GM19324 (cell line): Measurements from ENCODE around the gene CHMP4A.
A peak's percentile ranks its signal among the peaks of the same experiment; 100 is the strongest.
"Not testable (repeated sequence)": the region's sequence is repeated elsewhere in the genome, so short reads cannot be mapped to it uniquely, and the experiment has no call there.

Experiments
- ATAC-seq: cut with Tn5 transposase; IDR thresholded peaks from one replicate; pipeline ENCODE4 v1.9.1; 2021; ENCODE audit warnings: mild to moderate bottlenecking, moderate library complexity; ENCODE audit not compliant: unreplicated experiment, low FRiP score

Gene CHMP4A

DNA sequence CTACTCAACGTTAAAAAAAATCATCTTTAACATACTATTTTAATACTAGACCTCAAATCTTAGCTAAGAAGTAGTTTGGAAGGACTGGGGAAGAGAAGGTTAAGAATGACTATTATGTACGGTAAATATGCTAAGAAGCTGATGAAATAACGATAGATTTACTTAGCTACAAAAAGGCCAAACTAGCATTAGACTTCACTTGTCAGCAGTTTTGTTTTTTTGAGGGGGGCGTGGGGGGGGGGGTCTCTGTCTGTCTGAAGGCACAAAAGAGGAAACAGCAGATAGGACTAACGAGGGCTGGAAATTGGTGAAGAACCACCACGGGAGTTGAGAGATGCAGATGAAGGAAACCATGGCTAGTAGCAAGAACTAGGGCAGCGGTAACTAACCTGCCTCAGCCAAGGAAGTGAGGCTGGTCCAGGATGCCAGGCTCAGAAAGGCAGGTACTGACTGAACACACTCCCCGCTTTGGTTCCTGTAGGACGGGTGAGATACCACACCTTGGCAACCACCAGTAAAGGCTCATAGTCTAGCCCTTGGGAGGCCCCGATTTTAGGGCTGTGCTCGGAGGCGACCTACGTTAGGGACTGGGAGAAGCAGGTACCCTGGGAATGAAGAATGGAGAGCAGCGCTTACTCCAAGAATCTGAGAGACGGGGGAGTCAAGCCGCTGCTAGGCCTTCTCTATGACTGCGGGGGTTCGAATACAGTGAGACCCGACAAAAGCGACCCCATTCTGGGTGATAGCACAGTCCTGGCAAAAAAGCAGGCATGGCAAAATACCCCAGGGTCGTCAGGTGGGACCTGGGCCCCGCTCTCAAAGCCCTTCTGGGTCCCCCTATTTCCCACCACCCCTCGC, 18.2 kb upstream of the CHMP4A start:
- no peak for ATAC-seq

DNA sequence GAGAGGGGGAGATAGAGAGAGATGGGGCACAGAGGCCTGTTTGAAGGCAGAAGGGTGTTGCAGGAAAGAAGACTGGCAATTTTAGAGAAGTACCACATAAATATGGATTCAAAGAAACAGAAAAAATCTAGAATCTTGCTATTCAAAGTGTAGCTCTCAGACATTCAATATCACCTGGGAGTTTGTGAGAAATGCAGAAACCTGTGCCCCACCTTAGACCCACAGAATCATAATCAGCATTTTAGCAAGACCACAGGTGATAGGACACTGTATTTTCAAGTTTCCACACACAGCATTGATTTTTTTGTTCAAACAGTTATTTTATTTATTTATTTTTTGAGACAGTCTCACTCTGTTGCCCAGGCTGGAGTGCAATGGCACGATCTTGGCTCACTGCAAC, 15.6 kb upstream of the CHMP4A start:
- ATAC-seq = no peak

DNA sequence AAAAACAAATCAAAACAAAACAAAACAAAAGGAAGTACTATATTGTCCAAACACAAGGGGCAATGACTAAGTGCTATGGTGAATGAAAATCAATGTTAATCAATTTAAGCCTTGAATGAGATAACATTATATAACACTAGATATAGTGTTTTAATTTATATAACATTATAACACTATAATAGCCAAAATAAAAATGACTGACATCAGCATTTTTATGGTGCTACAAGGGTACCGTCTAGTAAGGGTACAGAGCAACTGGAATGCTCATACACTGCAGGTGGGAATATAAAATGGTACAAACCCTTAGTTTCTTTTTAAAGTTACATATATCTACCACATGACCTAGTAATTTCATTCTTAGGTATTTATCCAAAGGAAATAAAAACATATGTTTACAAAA, 13.2 kb upstream of the CHMP4A start:
- ATAC-seq = no peak

DNA sequence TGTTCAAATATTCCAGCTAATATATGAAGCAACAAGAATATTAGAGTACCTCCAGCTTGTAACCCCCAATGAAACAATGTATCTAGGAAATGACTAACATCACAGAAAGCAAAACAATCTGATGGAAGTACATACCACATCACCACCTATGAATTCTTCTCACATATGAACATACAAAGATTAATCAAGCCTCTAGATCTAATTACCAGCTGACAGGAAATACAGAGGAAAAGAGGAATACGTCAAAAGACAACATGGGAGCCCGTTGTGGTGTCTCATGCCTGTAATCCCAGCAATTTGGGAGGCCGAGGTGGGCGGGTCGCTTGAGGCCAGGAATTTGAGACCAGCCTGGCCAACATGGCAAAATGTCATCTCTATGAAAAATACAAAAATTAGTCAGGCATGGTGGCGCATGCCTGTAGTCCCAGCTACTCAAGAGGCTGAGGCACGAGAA, 11.4 kb upstream of the CHMP4A start:
- no peak for ATAC-seq

DNA sequence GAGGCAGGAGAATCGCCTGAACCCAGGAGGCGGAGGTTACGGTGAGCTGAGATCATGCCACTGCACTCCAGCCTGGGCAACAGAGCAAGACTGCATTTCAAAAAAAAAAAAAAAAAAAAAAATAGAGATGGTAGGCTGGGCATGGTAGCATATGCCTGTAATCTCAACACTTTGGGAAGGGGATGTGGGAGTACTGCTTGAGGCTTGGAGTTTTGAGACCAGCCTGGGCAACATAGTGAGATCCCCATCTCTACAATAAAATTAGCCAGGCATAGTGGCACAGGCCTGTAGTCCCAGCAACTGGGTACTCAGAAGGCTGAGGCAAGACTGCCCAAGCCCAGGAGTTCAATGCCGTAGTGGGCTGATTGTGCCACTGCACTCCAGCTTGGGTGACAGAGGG, 9.7 kb upstream of the CHMP4A start:
- not testable (repeated sequence) for ATAC-seq

DNA sequence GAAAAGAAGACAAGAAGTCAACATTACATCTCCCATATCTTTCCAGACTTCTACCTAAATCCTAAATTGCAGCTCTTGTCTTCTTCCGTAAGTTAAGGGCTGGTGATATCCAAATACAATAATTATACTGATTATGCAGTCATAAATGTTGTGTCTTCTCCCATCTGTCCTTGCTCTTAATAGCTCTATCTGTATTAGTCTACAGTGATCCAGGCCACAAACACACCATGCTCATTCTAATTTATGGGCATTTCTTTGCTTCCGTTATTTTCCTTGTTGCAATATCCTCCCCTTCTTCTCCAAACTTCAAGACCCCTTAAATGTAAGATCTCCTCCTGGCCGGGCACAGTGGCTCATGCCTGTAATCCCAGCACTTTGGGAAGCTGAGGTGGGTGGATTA, 6.2 kb upstream of the CHMP4A start:
- no peak for ATAC-seq

DNA sequence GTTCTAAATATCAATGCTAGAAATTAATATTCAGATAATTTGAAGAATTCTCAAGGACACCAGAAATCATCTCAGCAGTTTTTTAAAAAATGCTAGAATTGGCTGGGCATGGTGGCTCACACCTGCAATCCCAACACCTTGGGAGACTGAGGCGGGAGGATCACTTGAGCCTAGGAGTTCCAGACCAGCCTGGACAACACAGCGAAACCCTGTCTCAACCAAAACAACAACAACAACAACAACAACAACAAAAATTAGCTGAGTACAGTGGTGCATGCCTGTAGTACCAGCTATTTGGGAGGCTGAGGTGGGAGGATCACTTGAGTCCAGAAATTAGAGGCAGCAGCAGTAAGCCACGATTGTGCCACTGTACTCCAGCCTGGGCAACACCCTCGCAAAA, 5.8 kb upstream of the CHMP4A start:
- no peak for ATAC-seq

DNA sequence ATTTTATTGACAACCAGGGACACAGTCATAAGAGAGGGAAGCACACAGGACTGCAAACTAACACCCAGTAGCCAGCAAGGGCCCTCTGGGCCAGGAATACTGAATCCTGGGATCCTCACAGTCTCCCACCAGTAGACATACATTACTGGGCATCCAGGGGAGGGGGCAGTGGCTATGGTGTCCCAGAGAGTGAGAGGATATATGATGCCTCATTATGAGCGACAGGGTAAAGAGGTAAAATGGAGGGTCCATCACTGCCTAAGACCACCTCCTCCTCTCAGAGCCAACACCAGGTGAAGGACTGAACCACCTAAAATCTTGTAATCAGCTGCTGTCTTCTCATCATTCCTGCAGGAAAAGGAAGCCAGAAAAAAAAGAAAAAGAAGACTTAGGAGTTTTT, 3.6 kb upstream of the CHMP4A start:
- ATAC-seq = not testable (repeated sequence)

DNA sequence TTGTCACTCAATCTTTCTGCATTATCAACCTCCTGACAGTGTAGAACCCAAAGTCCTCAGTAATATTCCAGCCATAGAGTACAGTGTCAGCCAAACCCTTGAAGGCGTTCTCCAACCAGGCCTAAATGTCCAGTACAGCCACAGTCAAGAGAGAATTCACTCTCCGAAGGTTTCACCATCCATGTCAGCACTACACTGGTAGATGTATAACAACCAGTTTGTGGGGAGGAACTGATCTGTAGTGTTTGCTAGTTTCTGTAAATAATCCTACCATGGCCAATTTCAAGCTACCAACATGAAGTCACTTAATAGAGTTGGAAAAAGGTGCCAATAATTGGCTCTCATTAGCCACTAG, 3.0 kb upstream of the CHMP4A start:
- no peak for ATAC-seq

DNA sequence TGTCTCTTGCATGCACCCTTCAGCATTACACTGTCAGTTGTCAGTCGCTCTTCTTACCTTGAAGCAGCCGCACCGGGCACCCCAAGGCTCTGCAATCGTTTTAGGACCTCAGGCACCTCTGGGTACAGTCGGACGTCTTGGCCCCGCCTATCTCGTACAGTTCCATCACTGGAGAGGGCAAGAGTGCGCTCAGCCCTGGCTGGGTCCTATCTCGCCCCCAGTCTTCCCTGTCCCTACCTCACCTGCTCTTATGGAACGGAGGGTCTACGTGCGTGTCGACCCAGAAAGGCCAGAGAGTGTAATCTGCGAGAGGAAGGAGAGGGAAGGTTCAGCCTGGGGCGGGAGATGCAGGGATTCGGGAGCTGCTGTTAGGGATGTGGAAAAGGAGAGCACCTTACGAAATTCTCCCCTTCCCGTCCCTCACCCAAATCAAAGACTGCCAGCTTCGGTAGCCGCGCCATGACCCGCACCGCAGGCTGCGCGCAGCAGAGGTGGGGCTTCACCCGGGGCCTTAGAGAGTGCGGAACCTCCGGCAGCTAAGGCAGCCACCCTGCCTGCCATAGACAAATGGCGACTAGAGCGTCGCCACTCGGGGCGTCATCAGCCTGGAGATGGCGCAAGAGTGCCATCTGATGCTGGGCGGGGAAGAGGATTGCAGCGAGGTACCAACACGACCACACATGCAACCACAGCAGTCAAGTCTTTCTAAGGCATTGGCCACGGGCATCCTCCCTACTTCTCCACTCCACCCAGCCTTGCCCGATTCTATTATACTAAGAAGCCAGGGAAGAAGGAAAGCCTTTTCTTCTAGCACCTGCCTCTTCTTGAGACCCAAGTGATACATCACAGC, 2.4 kb upstream of the CHMP4A start, which contains the start of gene MDP1:
MDP1 (minus strand) TSS at position 572 of the 850 bp plus-strand sequence; CDS start at position 461, 111 bp downstream.
- ATAC-seq = peak; percentile 58

DNA sequence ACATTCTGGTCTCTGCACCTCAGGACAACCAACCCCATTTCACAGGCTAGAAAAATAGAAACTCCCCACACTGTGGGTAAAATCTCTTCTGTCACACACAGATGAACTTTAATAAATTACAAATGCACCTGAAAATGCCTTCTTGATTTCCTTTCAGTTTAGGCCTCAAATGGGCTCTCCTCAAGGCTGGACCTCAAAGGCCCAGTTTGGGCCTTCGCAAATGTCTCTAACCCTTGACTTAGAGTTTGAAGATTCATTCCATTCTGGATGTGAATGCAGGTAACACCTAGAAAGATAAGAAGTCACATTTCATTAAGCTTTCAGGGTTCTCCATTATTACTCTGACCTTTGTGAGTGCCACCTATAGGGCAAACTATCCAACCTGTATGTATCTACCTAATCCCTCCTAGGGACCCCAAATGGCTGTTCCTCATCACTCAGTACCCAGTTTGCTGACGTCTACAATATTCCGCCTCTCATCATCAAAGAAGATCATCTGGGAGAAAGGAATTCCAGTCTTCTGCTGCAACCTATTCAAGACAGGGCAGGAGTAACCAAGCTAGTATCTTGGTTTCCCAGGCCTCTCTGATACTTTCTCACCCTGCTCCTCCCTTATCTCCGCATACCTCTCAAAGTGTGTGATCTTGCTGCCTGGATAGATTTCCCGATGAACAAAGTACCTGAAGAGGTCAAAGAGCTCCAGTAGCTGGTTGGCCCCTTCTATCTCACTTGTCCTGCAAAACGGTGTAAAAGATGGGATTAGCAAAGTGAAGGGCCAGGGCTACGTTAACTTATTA, 776 bp upstream of the CHMP4A start:
- ATAC-seq = no peak

DNA sequence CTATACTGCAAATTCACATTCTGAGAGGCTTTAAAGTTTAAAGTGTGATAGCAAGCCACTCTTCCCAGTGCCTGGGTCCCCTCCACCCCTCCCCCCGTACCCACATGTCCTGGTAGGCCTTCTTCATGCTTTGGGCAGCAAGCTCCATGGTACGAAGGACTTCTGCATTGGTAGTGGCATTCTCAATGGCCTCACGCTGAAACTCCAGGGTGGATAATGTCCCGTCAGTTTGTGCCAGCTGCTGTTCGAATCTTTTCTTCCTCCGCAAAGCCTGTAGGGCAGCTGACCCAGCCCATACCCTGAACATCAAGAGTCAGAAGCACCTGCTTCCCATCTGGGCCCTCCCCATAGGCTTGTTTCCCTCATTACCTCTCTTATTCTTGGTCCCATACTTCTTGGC, 2.0 kb downstream of the CHMP4A start:
- no peak for ATAC-seq

DNA sequence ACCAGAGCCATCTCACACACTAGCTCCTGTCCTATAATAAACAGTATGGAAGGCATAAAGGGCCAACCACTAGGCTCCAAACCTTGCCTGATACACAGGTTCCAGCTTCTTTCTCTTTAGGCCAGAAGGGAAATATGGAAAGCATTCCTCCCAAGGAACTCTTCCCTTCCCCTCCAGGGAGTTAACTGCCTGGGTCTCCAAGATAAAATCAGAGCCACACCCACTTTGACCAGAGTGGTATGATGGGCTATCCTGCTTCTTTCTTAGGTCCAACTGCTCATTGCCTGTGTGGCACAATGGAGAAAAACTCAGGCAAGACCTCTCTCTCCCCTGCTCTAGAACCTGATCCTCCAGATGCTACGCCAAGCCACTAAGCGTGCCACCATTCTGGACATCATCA, 5.7 kb downstream of the CHMP4A start:
- ATAC-seq = no peak

DNA sequence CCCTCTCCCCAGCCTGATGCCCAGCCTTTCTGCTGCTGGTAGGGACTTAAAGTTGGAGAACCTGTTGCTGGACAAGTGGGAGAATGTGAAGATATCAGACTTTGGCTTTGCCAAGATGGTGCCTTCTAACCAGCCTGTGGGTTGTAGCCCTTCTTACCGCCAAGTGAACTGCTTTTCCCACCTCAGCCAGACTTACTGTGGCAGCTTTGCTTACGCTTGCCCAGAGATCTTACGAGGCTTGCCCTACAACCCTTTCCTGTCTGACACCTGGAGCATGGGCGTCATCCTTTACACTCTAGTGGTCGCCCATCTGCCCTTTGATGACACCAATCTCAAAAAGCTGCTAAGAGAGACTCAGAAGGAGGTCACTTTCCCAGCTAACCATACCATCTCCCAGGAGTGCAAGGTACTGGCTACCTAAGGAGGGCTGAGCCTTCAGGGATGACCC, 6.2 kb downstream of the CHMP4A start:
- ATAC-seq = no peak

DNA sequence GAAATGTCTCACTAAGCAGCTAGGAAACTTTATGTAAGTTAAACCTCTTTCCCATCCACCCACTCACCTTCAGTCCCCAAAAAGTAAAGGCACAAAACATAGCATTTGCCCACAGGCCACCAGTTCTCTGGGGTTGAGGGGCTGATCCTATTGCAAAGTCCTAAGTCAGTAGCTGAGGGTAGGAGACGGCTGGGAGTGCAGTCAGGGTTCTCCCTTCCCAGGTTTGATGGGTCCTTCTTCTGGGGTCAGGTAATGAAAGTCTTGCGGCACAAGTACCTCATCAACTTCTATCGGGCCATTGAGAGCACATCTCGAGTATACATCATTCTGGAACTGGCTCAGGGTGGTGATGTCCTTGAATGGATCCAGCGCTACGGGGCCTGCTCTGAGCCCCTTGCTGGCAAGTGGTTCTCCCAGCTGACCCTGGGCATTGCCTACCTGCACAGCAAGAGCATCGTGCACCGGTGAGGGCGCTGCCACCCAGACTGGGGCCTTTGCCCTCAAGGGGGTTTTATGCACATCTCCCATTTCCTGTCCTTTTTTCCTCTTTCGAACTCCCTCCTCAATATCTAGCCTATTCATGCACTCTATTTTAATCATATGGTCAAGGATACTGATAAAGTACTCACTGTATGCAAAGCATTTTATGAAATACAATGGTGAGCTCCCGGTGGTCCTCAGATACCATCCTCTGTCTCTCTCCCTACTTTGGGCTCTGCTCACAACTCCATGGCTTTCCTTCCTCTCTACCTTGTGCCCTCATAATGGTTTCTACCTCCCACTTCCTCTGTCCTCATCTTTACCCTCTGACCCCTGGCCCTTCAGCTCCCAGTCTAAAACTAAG, 6.8 kb downstream of the CHMP4A start:
- no peak for ATAC-seq

DNA sequence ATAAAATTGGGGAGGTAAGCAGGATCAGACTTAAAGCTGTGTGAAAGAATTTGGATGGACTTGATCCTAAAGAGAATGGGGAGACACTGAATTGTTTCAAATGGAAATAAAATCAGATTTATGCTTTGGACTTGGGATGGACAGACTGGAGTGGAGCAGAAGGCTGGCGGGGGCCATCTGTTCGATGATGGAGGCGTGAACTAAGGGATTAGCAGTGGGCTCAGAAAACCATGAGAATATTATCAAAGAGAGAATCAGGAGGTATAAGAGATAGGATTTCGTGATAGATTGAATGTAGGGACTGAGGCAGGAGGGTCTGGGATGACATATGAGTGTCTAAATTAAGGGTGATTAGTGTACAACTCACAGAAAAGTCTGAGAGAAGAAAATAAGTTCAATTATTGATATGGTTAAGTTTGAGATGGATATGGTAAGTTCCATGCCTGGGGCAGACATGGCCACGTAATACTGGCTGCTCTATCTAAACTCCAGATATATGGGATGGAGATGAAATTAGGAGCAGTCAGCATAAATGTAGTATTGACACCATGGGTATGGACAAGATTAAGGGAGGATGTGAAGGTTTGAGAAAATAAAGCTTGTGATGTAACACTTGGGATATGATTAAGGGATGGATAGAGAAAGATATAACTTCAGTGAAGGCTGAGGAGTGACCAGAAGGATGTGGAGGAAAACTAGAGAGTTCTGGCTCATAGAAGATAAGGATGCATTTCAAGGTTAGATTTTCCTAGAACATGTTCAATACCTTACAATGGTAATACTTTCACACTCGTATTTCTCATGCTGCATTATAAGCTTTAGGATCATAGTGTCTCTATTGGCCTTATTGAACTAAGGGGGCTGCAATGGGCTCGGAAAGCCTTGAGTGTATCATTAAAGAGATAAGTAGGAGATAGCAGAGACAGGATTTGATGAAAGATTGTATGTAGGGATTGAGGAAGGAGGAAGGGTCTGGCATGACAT, 8.8 kb downstream of the CHMP4A start:
- ATAC-seq = no peak

DNA sequence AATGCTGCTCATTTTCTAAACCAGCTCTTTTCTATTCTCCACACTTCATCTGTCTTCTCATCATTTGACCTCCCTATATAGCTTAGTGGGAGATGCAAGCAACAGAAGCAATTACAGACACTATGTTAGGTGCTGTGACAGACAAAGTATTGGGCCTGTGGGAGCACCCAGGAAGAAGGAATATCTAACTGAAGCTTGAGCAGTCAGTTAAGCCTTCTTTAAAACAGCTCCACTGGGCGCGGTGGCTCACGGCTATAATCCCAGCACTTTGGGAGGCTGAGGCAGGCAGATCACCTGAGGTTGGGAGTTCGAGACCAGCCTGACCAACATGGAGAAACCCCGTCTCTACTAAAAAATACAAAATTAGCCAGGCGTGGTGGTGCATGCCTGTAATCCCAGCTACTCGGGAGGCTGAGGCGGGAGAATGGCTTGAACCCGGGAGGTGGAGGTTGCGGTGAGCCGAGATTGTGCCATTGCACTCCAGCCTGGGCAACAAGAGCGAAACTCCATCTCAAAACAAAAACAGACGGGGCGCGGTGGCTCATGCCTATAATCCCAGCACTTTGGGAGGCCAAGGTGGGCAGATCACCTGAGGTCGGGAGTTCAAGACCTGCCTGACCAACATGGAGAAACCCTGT, 9.9 kb downstream of the CHMP4A start:
- ATAC-seq = not testable (repeated sequence)

DNA sequence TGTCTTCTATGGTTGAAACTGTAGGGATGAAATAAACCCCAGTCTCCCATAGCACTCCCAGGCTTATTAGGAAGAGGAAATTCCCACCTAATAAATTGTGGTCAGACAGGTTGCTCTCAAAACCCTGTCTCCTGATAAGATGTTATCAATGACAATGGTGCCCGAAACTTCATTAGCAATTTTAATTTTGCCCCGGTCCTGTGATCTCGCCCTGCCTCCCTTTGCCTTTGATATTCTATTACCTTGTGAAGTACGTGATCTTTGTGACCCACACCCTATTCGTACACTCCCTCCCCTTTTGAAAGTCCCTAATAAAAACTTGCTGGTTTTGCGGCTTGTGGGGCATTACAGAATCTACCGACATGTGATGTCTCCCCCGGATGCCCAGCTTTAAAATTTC, 10.8 kb downstream of the CHMP4A start:
- not testable (repeated sequence) for ATAC-seq
